GM12875 (cell line): Measurements from ENCODE around the gene ATG101.

Experiments
- H3K4me3 ChIP-seq: one replicate; pipeline ENCODE4 v1.5.1; 2011; ENCODE audit warnings: low read depth, low read length, control low read depth
- TF ChIP-seq, protein P1 (sequence below): IDR thresholded peaks from 2 replicates; pipeline ENCODE4 v1.5.1; 2011; ENCODE audit warnings: low read depth, mild to moderate bottlenecking, control low read depth, inconsistent platforms, low read length, moderate library complexity, borderline replicate concordance; ENCODE audit not compliant: insufficient read depth

Gene ATG101

GRCh38 chr12:52026263-52026662, 43.5 kb upstream of the ATG101 start:
- H3K4me3 ChIP-seq, result no peak overlapping the region
- TF ChIP-seq, protein P1, sequence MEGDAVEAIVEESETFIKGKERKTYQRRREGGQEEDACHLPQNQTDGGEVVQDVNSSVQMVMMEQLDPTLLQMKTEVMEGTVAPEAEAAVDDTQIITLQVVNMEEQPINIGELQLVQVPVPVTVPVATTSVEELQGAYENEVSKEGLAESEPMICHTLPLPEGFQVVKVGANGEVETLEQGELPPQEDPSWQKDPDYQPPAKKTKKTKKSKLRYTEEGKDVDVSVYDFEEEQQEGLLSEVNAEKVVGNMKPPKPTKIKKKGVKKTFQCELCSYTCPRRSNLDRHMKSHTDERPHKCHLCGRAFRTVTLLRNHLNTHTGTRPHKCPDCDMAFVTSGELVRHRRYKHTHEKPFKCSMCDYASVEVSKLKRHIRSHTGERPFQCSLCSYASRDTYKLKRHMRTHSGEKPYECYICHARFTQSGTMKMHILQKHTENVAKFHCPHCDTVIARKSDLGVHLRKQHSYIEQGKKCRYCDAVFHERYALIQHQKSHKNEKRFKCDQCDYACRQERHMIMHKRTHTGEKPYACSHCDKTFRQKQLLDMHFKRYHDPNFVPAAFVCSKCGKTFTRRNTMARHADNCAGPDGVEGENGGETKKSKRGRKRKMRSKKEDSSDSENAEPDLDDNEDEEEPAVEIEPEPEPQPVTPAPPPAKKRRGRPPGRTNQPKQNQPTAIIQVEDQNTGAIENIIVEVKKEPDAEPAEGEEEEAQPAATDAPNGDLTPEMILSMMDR, result no peak

DNA sequence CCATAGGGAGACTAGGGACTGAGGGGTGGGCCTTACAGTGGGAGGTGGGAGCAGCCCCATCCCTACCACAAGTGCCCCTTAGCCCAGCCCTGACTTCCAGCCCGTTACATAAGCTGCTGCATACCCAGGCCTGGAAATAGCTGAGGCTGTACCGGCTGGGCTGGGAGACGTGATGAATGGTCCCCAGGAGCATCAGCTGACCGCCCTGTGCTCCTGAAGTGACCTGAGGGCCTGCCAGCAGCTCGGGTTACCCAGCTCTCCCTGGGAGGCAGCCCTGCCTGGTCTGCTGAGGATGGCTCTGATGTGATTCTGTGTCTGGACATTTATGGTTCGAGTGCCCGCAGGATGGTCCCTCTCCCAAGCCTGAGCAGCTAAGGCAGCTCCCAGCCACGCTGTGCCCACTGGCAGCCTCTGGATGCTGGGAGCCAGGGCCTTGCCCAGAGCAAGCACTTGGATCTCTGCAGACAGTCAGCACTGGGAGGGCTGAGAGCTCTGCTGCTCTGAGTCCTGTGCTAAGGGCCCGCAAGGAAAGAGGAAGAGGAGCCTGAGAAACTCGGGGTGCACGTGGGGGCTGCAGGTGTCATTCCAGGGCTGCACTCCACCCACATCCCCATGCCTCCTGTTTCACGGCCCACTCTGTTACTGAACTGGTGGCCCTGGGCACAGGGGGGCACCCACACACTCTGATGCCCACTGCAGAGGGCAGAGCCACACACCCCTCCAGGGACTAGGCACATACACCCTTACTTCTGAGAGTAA, 42.5 kb upstream of the ATG101 start:
- H3K4me3 ChIP-seq, result no peak overlapping the region
- TF ChIP-seq, protein P1, result no peak

DNA sequence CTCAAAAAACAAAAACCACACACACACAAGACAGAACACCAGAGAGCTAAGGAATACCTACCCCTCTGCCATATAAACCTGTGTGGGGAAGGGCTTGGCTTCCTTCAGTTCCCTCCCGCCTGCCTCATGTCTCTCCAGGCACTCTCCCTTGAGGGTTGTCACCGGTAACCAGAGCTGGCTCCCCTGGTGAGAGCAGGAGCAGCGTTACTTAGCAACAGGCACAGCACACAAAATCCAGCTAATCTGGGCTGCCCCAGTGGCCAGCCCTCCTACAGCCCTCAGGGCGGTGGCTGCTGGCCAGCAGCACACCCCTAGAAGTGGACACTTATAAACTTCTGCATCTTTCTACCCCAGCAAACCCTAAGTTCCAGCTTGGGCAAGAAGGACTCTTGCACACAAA, 40.1 kb upstream of the ATG101 start:
- TF ChIP-seq, protein P1, result no peak
- H3K4me3 ChIP-seq, result no peak overlapping the region

DNA sequence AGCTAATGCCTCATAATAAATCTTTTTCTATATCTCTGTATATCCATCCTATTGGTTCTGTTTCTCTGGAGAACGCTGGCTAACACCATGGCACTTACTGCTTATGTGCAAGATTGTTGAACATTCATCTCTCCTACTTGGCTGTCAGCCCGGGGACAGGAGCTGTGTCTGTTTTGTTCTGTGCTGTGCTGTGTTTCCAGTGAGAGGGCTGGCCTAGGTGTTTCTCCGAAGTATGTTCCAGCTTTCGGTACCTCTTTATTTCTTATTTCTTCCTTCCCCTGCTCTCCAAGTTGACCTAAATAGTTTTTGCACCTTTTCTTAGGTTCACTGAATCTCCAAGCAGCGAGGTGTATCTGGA, 37.4 kb upstream of the ATG101 start:
- TF ChIP-seq, protein P1, result no peak
- no peak overlapping the region for H3K4me3 ChIP-seq

GRCh38 chr12:52032804-52033445, 36.9 kb upstream of the ATG101 start:
- H3K4me3 ChIP-seq, result peak overlapping the region; percentile 28
- TF ChIP-seq, protein P1, result no peak

GRCh38 chr12:52033446-52034140, 36.2 kb upstream of the ATG101 start:
- H3K4me3 ChIP-seq, result peak overlapping the region; percentile 28
- TF ChIP-seq, protein P1, result no peak
